ENCODE results near the gene SNAPC3.

Gene SNAPC3

DNA sequence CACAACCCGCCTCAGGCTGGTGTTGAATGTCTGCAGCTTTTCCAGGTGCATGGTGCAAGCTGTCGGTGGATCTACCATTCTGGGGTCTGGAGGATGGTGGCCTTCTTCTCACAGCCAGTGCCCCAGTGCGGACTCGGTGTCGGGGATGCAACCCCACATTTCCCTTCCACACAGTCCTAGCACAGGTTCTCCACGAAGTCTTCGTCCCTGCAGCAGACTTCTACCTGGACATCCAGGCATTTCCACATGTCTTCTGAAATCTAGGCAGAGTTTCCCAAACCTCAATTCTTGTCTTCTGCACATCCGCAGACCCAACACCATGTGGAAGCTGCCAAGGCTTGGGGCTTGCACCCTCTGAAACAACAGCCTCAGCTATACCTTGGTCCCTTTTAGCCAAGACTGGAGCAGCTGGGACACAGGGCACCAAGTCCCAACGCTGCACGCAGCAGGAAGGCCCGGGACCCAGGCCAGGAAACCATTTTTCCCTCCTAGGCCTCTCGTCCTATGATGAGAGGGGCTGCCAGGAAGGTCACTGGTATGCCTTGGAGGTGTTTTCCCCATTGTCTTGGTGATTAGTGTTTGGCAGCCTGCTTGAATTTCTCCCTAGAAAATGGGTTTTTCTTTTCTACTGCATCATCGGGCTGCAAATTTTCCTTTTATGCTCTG is 69.9 kb downstream of the SNAPC3 start:
- DNase-seq (ENCODE audit: low read depth in 2 of 2), result no peak

GRCh38 chr9:15498246-15498995 is 75.7 kb downstream of the SNAPC3 start:
- no peak for DNase-seq (ENCODE audit: low read depth in 2 of 2)

GRCh38 chr9:15499139-15499538 is 76.5 kb downstream of the SNAPC3 start:
- DNase-seq (ENCODE audit: low read depth in 2 of 2), result no peak

- no peak for DNase-seq (ENCODE audit: low read depth in 2 of 2)
Observed at GRCh38 chr9:15501179-15501578, 78.5 kb downstream of the SNAPC3 start.

DNA sequence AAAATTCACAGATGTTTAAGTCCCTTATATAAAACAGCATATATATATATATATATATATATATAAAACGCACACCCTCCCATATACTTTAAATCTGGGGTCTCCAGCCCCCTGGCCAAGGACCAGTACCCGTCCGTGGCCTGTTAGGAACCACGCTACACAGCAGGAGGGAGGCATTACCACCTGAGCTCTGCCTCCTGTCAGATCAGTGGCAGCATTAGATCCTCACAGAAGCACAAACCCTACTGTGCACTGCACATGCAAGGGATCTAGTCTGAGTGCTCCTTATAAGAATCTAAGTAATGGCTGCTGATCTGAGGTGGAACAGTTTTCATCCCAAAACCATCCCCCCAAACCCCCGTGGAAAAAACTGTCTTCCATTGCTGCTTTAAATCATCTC is 79.1 kb downstream of the SNAPC3 start:
- no peak for DNase-seq (ENCODE audit: low read depth in 2 of 2)

DNA sequence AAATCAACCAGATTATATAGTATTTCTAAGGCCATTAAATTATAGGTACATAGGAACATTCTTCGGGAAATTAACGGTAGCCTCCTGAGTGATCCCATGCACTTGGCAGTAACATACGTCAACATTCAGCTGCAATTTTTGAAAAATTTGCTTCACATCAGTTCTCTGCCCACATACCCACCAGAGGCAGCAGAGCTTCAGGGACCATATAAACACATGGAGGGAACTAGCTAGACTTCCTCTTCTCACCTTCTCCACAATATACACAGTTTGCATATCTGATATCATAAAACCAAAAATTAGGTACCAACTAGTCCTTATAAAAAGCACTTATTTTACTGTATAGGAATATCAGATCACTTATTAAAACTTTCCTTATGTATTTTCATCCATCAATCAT is 83.2 kb downstream of the SNAPC3 start:
- no peak for DNase-seq (ENCODE audit: low read depth in 2 of 2)

- DNase-seq (ENCODE audit: low read depth in 2 of 2), result peak; percentile 22 to 42
Observed at GRCh38 chr9:15509931-15510788, 87.5 kb downstream of the SNAPC3 start.

- DNase-seq (ENCODE audit: low read depth in 2 of 2), result peak; percentile 62 to 69
Observed at GRCh38 chr9:15510789-15511575, 88.3 kb downstream of the SNAPC3 start, which contains the start of gene PSIP1. Gene PSIP1 (minus strand): TSS chr9:15510970. CDS start chr9:15510188, 782 bp downstream.

All from stimulated activated CD8-positive, alpha-beta memory T cell treated with anti-CD3 and anti-CD28 coated beads, Interleukin-15, amount 100 ng/mL, for 4 hours (primary cell).